HG02588 (cell line): Measurements from ENCODE around the gene NKTR.
"Not testable (repeated sequence)": the region's sequence is repeated elsewhere in the genome, so short reads cannot be mapped to it uniquely, and the experiment has no call there.

ENCODE experiments used
- ATAC-seq: cut with Tn5 transposase; IDR thresholded peaks from one replicate; pipeline ENCODE4 v1.9.1; 2021; ENCODE audit warnings: mild to moderate bottlenecking, moderate library complexity; ENCODE audit not compliant: unreplicated experiment

The NKTR gene

GRCh38 chr3:42600111-42600957, at the start of gene NKTR:
TSS of gene NKTR (plus strand) at chr3:42600686. CDS start at chr3:42601007, 321 bp downstream.
- peak; percentile 82 for ATAC-seq

- no peak for ATAC-seq
These were observed 47.7 kb upstream of the NKTR start for GRCh38 chr3:42552830-42553229.

- peak; percentile 68 for ATAC-seq
These were observed 44.3 kb upstream of the NKTR start for GRCh38 chr3:42556089-42556632.

GRCh38 chr3:42556817-42557216, 43.7 kb upstream of the NKTR start:
- not testable (repeated sequence) for ATAC-seq

GRCh38 chr3:42557854-42558253, 42.6 kb upstream of the NKTR start:
- no peak for ATAC-seq

- ATAC-seq = no peak
These were observed 38.2 kb upstream of the NKTR start for GRCh38 chr3:42562047-42562907.

GRCh38 chr3:42569593-42570142, 30.8 kb upstream of the NKTR start:
- no peak for ATAC-seq

- ATAC-seq = no peak
These were observed 28.2 kb upstream of the NKTR start for GRCh38 chr3:42572278-42572677.

GRCh38 chr3:42575137-42575741, 25.2 kb upstream of the NKTR start:
- ATAC-seq = no peak

- ATAC-seq = no peak
These were observed 22.4 kb upstream of the NKTR start for GRCh38 chr3:42578054-42578453.

GRCh38 chr3:42579346-42579745, 21.1 kb upstream of the NKTR start:
- ATAC-seq = not testable (repeated sequence)

- ATAC-seq = no peak
These were observed 19.1 kb upstream of the NKTR start for GRCh38 chr3:42581400-42581708.

- ATAC-seq = peak; percentile 91
These were observed 18.6 kb upstream of the NKTR start, which contains the start of gene SEC22C for GRCh38 chr3:42581709-42582473. TSS of gene SEC22C (minus strand) at chr3:42581967. CDS start at chr3:42569046, 12,921 bp downstream.

- ATAC-seq = no peak
These were observed 17.9 kb upstream of the NKTR start for GRCh38 chr3:42582474-42583070.

GRCh38 chr3:42588625-42589024, 11.9 kb upstream of the NKTR start:
- no peak for ATAC-seq

- ATAC-seq = no peak
These were observed 10.9 kb upstream of the NKTR start for GRCh38 chr3:42589382-42590109.

GRCh38 chr3:42590989-42591756, 9.3 kb upstream of the NKTR start:
- ATAC-seq = no peak

- ATAC-seq = no peak
These were observed 8.7 kb upstream of the NKTR start for GRCh38 chr3:42591811-42592210.
